HepG2 (cell line): ENCODE measurements around the gene C3orf80. TPM values are rescaled to one million over a fixed set of nuclear protein-coding genes. Genes with fewer than 3 reads are reported as not detected.

Experiments used
- ATAC-seq: fragments of 200-7000 bp; cut with Tn5 transposase; 3 replicates; pipeline ENCODE4 v1.9.1; 2020; ENCODE audit warnings: mild to moderate bottlenecking, moderate library complexity
- BruUV-seq: library from RNA; stranded (reverse); fragments of 400-500 nt; replicated peaks from 2 replicates; lab custom pipeline; 2021; lab: Mats Ljungman, UMichigan
- CTCF ChIA-PET: fragments of 300-600 bp; formaldehyde crosslinking; extraction: SDS; loops from one replicate; lab custom pipeline; 2021; ENCODE audit warnings: low total read pairs, inconsistent platforms, low intra/inter-chr PET ratio; lab: Yijun Ruan, JAX
- POLR2A ChIA-PET: fragments of 350-600 bp; sonication (Branson Sonifier 250); formaldehyde crosslinking; loops from one replicate; lab custom pipeline; 2020; ENCODE audit warnings: antibody characterized with exemption, inconsistent platforms; lab: Yijun Ruan, JAX
- DNase-seq: peaks from one replicate; pipeline ENCODE4 v3.0.0-alpha.2; 2015; ENCODE audit warnings: low spot score
- FAIRE-seq: peaks from 3 replicates; lab custom pipeline; 2011; peaks lifted over from hg19 to GRCh38; lab: Jason Lieb, UNC
- H2AFZ ChIP-seq: one replicate; pipeline ENCODE4 v1.6.1; 2011; ENCODE audit warnings: low read length, inconsistent platforms
- H3K27ac ChIP-seq: fragments of 300-600 bp; 3 replicates; pipeline ENCODE4 v1.8.0; 2011; ENCODE audit warnings: mixed run types, mild to moderate bottlenecking, mixed read lengths, low read length, inconsistent platforms; ENCODE audit not compliant: insufficient read depth; ENCODE audit errors: extremely low read length
- H3K27me3 ChIP-seq, 2 experiments: fragments of 200-600 bp in 1 of 2; 2 replicates in 1 of 2; 3 replicates in 1 of 2; pipeline versions ENCODE4 v1.6.0 to v1.8.0; 2011; ENCODE audit warnings: low read length in 2 of 2, mild to moderate bottlenecking in 2 of 2, moderate library complexity in 2 of 2, inconsistent platforms in 1 of 2; ENCODE audit not compliant: insufficient read depth in 2 of 2, control insufficient read depth in 1 of 2
- H3K36me3 ChIP-seq, 2 experiments: fragments of 200-600 bp in 1 of 2; replicated peaks in 1 of 2; 2 replicates in 1 of 2; 3 replicates in 1 of 2; pipeline versions ENCODE4 v1.5.1 to v1.8.0; 2011; ENCODE audit warnings: low read length in 2 of 2, inconsistent platforms in 1 of 2; ENCODE audit not compliant: insufficient read depth in 2 of 2, control insufficient read depth in 1 of 2
- H3K4me1 ChIP-seq: 2 replicates; pipeline ENCODE4 v1.5.1; 2012; ENCODE audit warnings: low read length, inconsistent platforms; ENCODE audit not compliant: insufficient read depth
- H3K4me2 ChIP-seq: 2 replicates; pipeline ENCODE4 v1.6.0; 2011; ENCODE audit warnings: low read depth, low read length, inconsistent platforms
- H3K4me3 ChIP-seq, 3 experiments: fragments of 200-600 bp in 1 of 3; sonication (generic), shearing (Covaris generic) in 1 of 3; replicated peaks in 1 of 3; 2 replicates each; pipeline ENCODE4 v1.5.1; 2011 to 2016; ENCODE audit warnings: low read length in 3 of 3, inconsistent platforms in 2 of 3, low read depth in 2 of 3, mild to moderate bottlenecking in 2 of 3, control low read depth in 1 of 3, mixed read lengths in 1 of 3; ENCODE audit not compliant: insufficient read depth in 1 of 3
- H3K79me2 ChIP-seq: one replicate; pipeline ENCODE4 v1.6.1; 2011; ENCODE audit warnings: low read length, inconsistent platforms; ENCODE audit not compliant: insufficient read depth
- H3K9ac ChIP-seq: 2 replicates; pipeline ENCODE4 v1.6.0; 2011; ENCODE audit warnings: mild to moderate bottlenecking, low read depth, low read length, inconsistent platforms; ENCODE audit not compliant: insufficient read depth
- H3K9me3 ChIP-seq: 2 replicates; pipeline ENCODE4 v1.5.1; 2012; ENCODE audit warnings: mild to moderate bottlenecking, low read length
- H4K20me1 ChIP-seq: 2 replicates; pipeline ENCODE4 v1.6.0; 2011; ENCODE audit warnings: inconsistent platforms, mild to moderate bottlenecking, low read length, moderate library complexity; ENCODE audit not compliant: insufficient read depth
- ELF3 ChIP-seq: IDR thresholded peaks from 2 replicates; pipeline ENCODE4 v1.6.1; 2016; ENCODE audit warnings: missing genetic modification reagents, missing compliant biosample characterization
- FOXA1 ChIP-seq, 2 experiments: fragments of 450-650 bp in 1 of 2; sonication (generic) in 1 of 2; formaldehyde crosslinking in 1 of 2; IDR thresholded peaks; 2 replicates each; pipeline versions ENCODE4 v1.4.0 to v1.6.1; 2016 to 2020; ENCODE audit warnings: missing genetic modification reagents in 1 of 2
- IKZF4 ChIP-seq: sonication (generic); formaldehyde crosslinking; IDR thresholded peaks from 2 replicates; pipeline ENCODE4 v1.5.1; 2020; ENCODE audit warnings: borderline replicate concordance, mild to moderate bottlenecking, low read depth, missing genetic modification reagents; ENCODE audit errors: not compliant biosample characterization
- IRF2 ChIP-seq: IDR thresholded peaks from 2 replicates; pipeline ENCODE4 v1.6.1; 2018; ENCODE audit warnings: missing genetic modification reagents, missing compliant biosample characterization
- LCORL ChIP-seq, 2 experiments: fragments of 450-650 bp in 1 of 2; sonication (generic) in 1 of 2; formaldehyde crosslinking in 1 of 2; IDR thresholded peaks; 2 replicates each; pipeline versions ENCODE4 v1.5.0 to v1.6.1; 2017 to 2020; ENCODE audit warnings: antibody characterized with exemption in 1 of 2, missing genetic modification reagents in 1 of 2
- MED1 ChIP-seq: sonication (generic); formaldehyde crosslinking; IDR thresholded peaks from 2 replicates; pipeline ENCODE4 v1.4.0; 2020; ENCODE audit warnings: missing genetic modification reagents
- PAX8 ChIP-seq: sonication (generic); formaldehyde crosslinking; IDR thresholded peaks from 2 replicates; pipeline ENCODE4 v1.8.0; 2022; ENCODE audit warnings: mild to moderate bottlenecking, missing genetic modification reagents, borderline replicate concordance
- PRMT3 ChIP-seq: sonication (generic); formaldehyde crosslinking; IDR thresholded peaks from 2 replicates; pipeline ENCODE4 v1.8.1; 2022; ENCODE audit warnings: low read depth, mild to moderate bottlenecking, moderate library complexity, missing genetic modification reagents, borderline replicate concordance
- PRPF4 ChIP-seq: fragments of 200-400 bp; formaldehyde crosslinking; IDR thresholded peaks from 2 replicates; pipeline ENCODE4 v1.6.1; 2016; ENCODE audit warnings: low read length, low read depth; ENCODE audit not compliant: poor library complexity, severe bottlenecking
- RFX3 ChIP-seq: IDR thresholded peaks from 2 replicates; pipeline ENCODE4 v1.6.1; 2016; ENCODE audit warnings: missing biosample characterization, missing genetic modification reagents
- SIX1 ChIP-seq: sonication (generic); formaldehyde crosslinking; IDR thresholded peaks from 2 replicates; pipeline ENCODE4 v1.4.0; 2020; ENCODE audit warnings: missing genetic modification reagents, borderline replicate concordance
- SP140L ChIP-seq: sonication (generic); formaldehyde crosslinking; IDR thresholded peaks from 2 replicates; pipeline ENCODE4 v1.4.0; 2020; ENCODE audit warnings: missing genetic modification reagents, borderline replicate concordance
- ZBTB3 ChIP-seq: sonication (generic); formaldehyde crosslinking; IDR thresholded peaks from 2 replicates; pipeline ENCODE4 v1.4.0; 2020; ENCODE audit warnings: low read depth, mild to moderate bottlenecking, moderate library complexity, missing genetic modification reagents, borderline replicate concordance
- ZBTB7B ChIP-seq: sonication (generic); formaldehyde crosslinking; IDR thresholded peaks from 2 replicates; pipeline ENCODE4 v1.4.0; 2020; ENCODE audit warnings: missing genetic modification reagents
- ZNF225 ChIP-seq: sonication (generic); formaldehyde crosslinking; IDR thresholded peaks from 2 replicates; pipeline ENCODE4 v1.4.0; 2020; ENCODE audit warnings: mild to moderate bottlenecking, missing genetic modification reagents
- ZNF446 ChIP-seq: sonication (generic); formaldehyde crosslinking; IDR thresholded peaks from 2 replicates; pipeline ENCODE4 v1.5.0; 2020; ENCODE audit warnings: mild to moderate bottlenecking, missing genetic modification reagents
- WGBS: methylation state at CpG from one replicate; pipeline ENCODE4 v1.1.6; 2017; ENCODE audit warnings: low lambda C conversion rate; 5-methylcytosine and 5-hydroxymethylcytosine counted together
- in situ Hi-C: cut with HindIII; loops from 2 replicates; pipeline ENCODE4 v1.10.0; 2017; ENCODE audit warnings: low pct_unique_long_range_greater_than_20kb; ENCODE audit not compliant: extremely low pct_ligation_motif_present
- intact Hi-C: fragments of 100-400 bp; cut with micrococcal nuclease; formaldehyde crosslinking; loops from one replicate; pipeline ENCODE4 v1.10.0; 2022; ENCODE audit not compliant: unreplicated experiment
- polyA plus RNA-seq, 8 experiments: library from polyadenylated mRNA; depleted of rRNA in 3 of 8; stranded (reverse) in 7 of 8; unstranded in 1 of 8; fragments of >200 nt; fragmentation: Illumina TruSeq in 4 of 8; extraction: Trizol in 4 of 8; gene quantifications; 2 replicates each; pipeline versions ENCODE4 v1.2.1 to v1.2.3, GENCODE V29; 2011 to 2016; ENCODE audit warnings: low read depth in 4 of 8, missing spikeins in 1 of 8, mixed read lengths in 1 of 8; ENCODE audit not compliant: insufficient read depth in 1 of 8
- total RNA-seq, 5 experiments: library from RNA; depleted of rRNA; stranded (reverse); fragments of >200 nt; fragmentation: Illumina TruSeq; extraction: Trizol; gene quantifications; 2 replicates each; pipeline ENCODE4 v1.2.3, GENCODE V29; 2016; ENCODE audit warnings: low read depth in 1 of 5

The C3orf80 gene
- total and polyA plus RNA-seq, 2 of the 13 experiments (the other 11 are each of a cell fraction or from before 2014, with no cell fraction given): 0.03 to 0.04 TPM

GRCh38 chr3:160213191-160213590, 12.0 kb upstream of the C3orf80 start:
- FAIRE-seq (no peak), DNase-seq (no peak), ATAC-seq (no peak)
- H2AFZ ChIP-seq: no peak overlapping the region
- POLR2A ChIA-PET: no interaction called here
- H3K36me3 ChIP-seq: no peaks in the 10 kb centered on the region
- WGBS: 38% methylated on average over 1 of the region's 1 CpG
- H3K27ac ChIP-seq: no peak overlapping the region
- in situ Hi-C loops (no loop called here), intact Hi-C loops (no loop called here)
- no peaks in the 10 kb centered on the region for H3K9me3 ChIP-seq
- no peaks in the 10 kb centered on the region for H3K4me1 ChIP-seq
- no peak overlapping the region for H3K4me3 ChIP-seq
- H3K27me3 ChIP-seq: 0 out of 5 replicates have a peak, but pooled peaks cover 0 to 3% of the 10 kb centered on the region in 2 experiments
- H4K20me1 ChIP-seq: no peaks in the 10 kb centered on the region
- H3K79me2 ChIP-seq: no peaks in the 10 kb centered on the region
- TF ChIP-seq RFX3 (CRISPR knock-in tag) (no peak), IRF2 (no peak), IKZF4 (CRISPR knock-in tag) (no peak), ZNF446 (no peak), PRMT3 (no peak), SIX1 (CRISPR knock-in tag) (no peak), FOXA1 (IDR thresholded peaks at IDR 0.05) (no peak), FOXA1 (CRISPR knock-in tag; IDR thresholded peaks at IDR 0.05) (no peak), MED1 (CRISPR knock-in tag) (no peak), ZBTB7B (CRISPR knock-in tag) (no peak), LCORL (IDR thresholded peaks at IDR 0.05) (no peak), LCORL (CRISPR knock-in tag; IDR thresholded peaks at IDR 0.05) (no peak), ELF3 (CRISPR knock-in tag) (no peak), ZNF225 (CRISPR knock-in tag) (no peak), ZBTB3 (no peak), PAX8 (CRISPR knock-in tag) (no peak), PRPF4 (no peak), SP140L (CRISPR knock-in tag) (no peak)
- no TSS peak for BruUV-seq
- H3K4me2 ChIP-seq: no peak overlapping the region
- H3K9ac ChIP-seq: no peak overlapping the region
- CTCF ChIA-PET: no interaction called here
